Measurements from ENCODE around the gene BNIPL. TPM values are rescaled to one million over a fixed set of nuclear protein-coding genes. Genes with fewer than 3 reads are reported as not detected.

Gene BNIPL
- total RNA-seq, 3 donors from 2014 or later = 0.41 to 1.1 (median 0.63) TPM

GRCh38 chr1:151051356-151052009, 15.1 kb downstream of the BNIPL start:
- no peak overlapping the region for H3K4me3 ChIP-seq
- peaks cover 11% of the 10 kb centered on the region for H3K36me3 ChIP-seq (ENCODE audit: low read depth)
- TF ChIP-seq, protein P1, sequence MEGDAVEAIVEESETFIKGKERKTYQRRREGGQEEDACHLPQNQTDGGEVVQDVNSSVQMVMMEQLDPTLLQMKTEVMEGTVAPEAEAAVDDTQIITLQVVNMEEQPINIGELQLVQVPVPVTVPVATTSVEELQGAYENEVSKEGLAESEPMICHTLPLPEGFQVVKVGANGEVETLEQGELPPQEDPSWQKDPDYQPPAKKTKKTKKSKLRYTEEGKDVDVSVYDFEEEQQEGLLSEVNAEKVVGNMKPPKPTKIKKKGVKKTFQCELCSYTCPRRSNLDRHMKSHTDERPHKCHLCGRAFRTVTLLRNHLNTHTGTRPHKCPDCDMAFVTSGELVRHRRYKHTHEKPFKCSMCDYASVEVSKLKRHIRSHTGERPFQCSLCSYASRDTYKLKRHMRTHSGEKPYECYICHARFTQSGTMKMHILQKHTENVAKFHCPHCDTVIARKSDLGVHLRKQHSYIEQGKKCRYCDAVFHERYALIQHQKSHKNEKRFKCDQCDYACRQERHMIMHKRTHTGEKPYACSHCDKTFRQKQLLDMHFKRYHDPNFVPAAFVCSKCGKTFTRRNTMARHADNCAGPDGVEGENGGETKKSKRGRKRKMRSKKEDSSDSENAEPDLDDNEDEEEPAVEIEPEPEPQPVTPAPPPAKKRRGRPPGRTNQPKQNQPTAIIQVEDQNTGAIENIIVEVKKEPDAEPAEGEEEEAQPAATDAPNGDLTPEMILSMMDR (IDR thresholded peaks at IDR 0.05) = no peak
- ATAC-seq = no peak
- H3K4me1 ChIP-seq (ENCODE audit: low read depth) = peaks cover 19% of the 10 kb centered on the region
- no peaks in the 10 kb centered on the region for H3K9me3 ChIP-seq
- DNase-seq = no peak
- intact Hi-C loops (cut with DNase I, micrococcal nuclease) = loop anchor here in 1 of 2 donors (10.0 kb wide), 1 partner anchor 47 kb away; the partner anchor contains the start of genes MINDY1 and PRUNE1

DNA sequence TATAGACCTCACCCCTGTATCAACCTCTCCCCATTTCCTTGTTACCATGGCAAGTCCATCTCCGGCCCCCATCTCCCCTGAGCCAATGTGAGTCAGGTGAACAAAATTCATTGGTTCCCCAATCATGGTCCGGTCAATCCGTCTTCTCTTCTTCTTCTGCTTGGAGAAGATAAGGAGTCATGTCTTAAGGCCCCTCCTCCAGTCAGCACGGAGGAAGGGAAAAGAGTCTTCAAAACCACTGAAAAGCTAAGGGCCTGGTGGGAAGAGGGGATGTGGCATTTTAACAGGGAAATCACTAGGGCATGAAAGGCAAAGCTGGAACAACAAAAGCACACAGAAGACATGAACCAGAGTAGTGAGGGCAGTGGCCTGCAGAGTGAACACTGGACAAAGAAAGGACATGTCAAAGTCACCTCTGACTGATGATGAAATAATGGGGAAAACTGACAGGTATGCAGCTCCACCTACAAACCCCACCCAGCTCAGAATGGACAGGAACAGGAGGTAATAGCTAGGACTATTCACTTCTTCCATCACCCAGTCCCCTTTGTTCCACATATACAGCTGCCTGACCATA, 18.7 kb downstream of the BNIPL start:
- no peak overlapping the region for H3K4me3 ChIP-seq
- H3K4me1 ChIP-seq (ENCODE audit: low read depth) = peaks cover 33% of the 10 kb centered on the region
- intact Hi-C loops (cut with DNase I, micrococcal nuclease) = loop anchor here in 1 of 2 donors (10.0 kb wide), 1 partner anchor 50 kb away; the partner anchor contains the start of genes MINDY1 and PRUNE1
- TF ChIP-seq, protein P1 (IDR thresholded peaks at IDR 0.05) = no peak
- DNase-seq (no peak), ATAC-seq (peak; percentile 6)
- H3K9me3 ChIP-seq = no peaks in the 10 kb centered on the region
- peaks cover 11% of the 10 kb centered on the region for H3K36me3 ChIP-seq (ENCODE audit: low read depth)

- ATAC-seq (no peak), DNase-seq (no peak)
- Histone ChIP-seq H3K9me3 (no peaks in the 10 kb centered on the region), H3K4me1 (ENCODE audit: low read depth) (peaks cover 33% of the 10 kb centered on the region), H3K36me3 (ENCODE audit: low read depth) (peaks cover 11% of the 10 kb centered on the region), H3K4me3 (no peak overlapping the region)
- TF ChIP-seq, protein P1 (IDR thresholded peaks at IDR 0.05) = no peak
- intact Hi-C loops (cut with DNase I, micrococcal nuclease) = loop anchor here in 1 of 2 donors (10.0 kb wide), 1 partner anchor 51 kb away; the partner anchor contains the start of genes MINDY1 and PRUNE1
These were observed 19.2 kb downstream of the BNIPL start for GRCh38 chr1:151055581-151055980.

- no peak overlapping the region for H3K4me3 ChIP-seq
- no peaks in the 10 kb centered on the region for H3K9me3 ChIP-seq
- TF ChIP-seq, protein P1 (IDR thresholded peaks at IDR 0.05) = no peak
- peak; percentile 44 for ATAC-seq
- peaks cover 33% of the 10 kb centered on the region for H3K4me1 ChIP-seq (ENCODE audit: low read depth)
- H3K36me3 ChIP-seq (ENCODE audit: low read depth) = peaks cover 11% of the 10 kb centered on the region
- intact Hi-C loops (cut with DNase I, micrococcal nuclease) = loop anchor here in 1 of 2 donors (10.0 kb wide), 1 partner anchor 51 kb away; the partner anchor contains the start of genes MINDY1 and PRUNE1
- DNase-seq = peak in 1 of 3 donors; percentile 24
These were observed 19.8 kb downstream of the BNIPL start for GRCh38 chr1:151056149-151056548.

- no peaks in the 10 kb centered on the region for H3K36me3 ChIP-seq (ENCODE audit: low read depth)
- DNase-seq (peak; percentile 54 to 73 (median 69)), ATAC-seq (peak; percentile 30)
- intact Hi-C loops (cut with DNase I, micrococcal nuclease) = loop anchor here in 1 of 2 donors (10.0 kb wide), 1 partner anchor 54 kb away; the partner anchor contains the start of genes MINDY1 and PRUNE1
- peaks cover 33% of the 10 kb centered on the region for H3K4me1 ChIP-seq (ENCODE audit: low read depth)
- H3K4me3 ChIP-seq = peak overlapping the region; percentile 85
- no peaks in the 10 kb centered on the region for H3K9me3 ChIP-seq
- TF ChIP-seq, protein P1 (IDR thresholded peaks at IDR 0.05) = no peak
These were observed 22.3 kb downstream of the BNIPL start for GRCh38 chr1:151058692-151059091.

Data from mucosa of descending colon (tissue), 3 donors.